ENCODE results near the gene PDE4D.
"Not testable (repeated sequence)": the region's sequence is repeated elsewhere in the genome, so short reads cannot be mapped to it uniquely, and the experiment has no call there.

The PDE4D gene

GRCh38 chr5:59458966-59459729, 434.4 kb downstream of the PDE4D start:
- DNase-seq = no peak

GRCh38 chr5:59458321-59458720, 435.2 kb downstream of the PDE4D start:
- no peak for DNase-seq

- DNase-seq = no peak
Observed at GRCh38 chr5:59449905-59450644, 443.5 kb downstream of the PDE4D start.

- DNase-seq = no peak
Observed at GRCh38 chr5:59446356-59446755, 447.2 kb downstream of the PDE4D start.

DNA sequence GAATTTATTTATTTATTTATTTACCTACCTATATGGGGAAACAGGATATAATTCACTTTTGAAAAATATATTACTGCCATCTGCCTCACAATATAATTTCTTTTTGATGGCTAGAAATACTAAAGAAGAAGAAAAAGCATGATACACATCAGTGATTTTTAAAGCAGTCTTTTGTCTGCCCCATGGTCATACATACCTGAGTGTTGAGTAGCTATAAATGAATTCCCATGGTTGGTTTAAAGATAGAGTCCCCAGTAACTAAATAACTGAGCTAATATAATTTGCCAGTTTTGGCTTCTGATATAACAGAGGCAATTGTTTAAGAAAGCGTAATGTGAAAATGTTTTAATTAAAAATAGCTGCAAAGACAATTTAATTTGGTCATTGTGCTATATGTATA, 447.8 kb downstream of the PDE4D start:
- no peak for DNase-seq

- no peak for DNase-seq
Observed at GRCh38 chr5:59439303-59439702, 454.2 kb downstream of the PDE4D start.

- no peak for DNase-seq
Observed at GRCh38 chr5:59437176-59437575, 456.4 kb downstream of the PDE4D start.

DNA sequence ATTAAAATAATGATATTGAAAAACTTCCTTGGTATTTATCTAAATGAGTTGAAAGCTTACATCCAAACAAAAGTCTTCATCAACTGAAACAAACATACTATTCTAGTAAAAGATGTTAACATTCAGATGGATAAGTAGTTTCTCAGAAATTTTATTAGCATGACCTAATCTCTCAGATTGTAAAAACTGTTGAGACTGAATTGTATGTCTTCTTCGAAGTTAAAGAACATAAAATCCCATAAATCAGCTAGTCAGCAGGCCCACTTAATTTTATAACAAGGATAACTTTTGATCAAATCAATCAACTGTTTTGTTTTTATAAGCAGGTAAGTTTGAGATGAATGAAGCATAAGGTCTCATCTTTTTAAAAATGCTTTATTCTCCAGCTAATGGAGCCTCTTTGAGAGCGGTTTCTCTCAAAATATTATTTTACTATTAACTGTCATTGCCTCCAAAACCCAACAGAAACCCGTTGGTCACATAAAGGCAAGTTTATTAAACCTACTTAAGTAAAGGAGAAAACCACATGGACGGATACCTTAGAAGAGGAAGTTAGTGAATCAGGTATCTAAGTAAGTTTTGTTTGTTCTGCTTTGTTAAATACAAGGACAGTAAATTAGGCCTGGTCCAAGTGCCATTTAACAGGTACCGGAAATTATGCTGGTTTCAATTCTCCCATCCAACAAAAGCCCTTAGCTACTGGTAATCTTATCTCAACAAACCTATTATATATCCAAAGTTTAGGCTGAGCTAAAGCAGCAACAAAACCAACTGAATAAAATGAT, 457.0 kb downstream of the PDE4D start:
- DNase-seq = no peak

DNA sequence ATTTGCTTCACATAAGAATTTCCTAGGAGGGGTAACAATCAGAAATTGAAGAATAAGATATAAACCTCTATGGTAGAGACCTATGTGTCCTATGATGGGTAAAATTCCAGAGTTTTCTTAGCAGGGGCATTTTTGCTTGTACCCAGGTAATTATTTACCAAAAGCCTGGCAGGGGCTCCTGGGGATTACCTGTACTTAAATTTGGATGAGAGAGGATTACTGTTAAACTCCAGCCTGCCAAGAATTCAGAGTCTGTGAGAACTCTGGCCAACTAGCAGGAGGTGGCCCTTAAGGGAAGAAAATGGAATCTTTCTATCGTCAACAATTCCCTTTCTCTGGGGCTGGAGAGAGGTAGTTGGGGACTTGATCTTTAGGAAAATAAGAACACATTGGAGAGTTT, 460.4 kb downstream of the PDE4D start:
- DNase-seq = no peak

DNA sequence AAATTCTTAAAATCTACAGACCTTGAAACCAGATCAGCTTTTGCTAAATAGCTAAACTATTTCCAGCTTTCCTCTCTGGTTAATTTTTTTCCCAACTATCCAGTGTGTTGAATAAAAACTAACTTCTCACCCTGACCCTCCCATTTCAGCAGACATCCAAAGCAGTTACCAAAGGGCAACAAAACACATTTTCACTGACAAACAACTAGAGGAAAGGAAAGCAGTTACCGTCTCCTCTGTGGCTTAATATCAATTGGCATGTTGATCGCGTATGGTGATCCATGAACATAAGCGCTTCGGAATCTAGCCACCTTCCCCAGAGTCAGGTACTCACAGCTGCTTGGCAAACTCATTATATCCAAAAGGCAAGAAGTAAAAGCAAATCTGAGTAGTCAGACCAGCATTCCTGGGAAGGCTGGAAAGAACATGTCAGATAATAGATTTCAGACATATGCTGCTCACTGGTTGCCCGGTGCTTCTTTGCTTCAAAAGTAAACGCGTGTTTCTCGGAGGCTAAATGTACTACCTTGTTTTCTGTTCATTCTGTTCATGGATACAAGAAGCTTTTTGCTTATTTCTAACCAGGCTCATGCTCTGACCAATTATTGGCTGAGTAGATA, 463.4 kb downstream of the PDE4D start:
- no peak for DNase-seq

DNA sequence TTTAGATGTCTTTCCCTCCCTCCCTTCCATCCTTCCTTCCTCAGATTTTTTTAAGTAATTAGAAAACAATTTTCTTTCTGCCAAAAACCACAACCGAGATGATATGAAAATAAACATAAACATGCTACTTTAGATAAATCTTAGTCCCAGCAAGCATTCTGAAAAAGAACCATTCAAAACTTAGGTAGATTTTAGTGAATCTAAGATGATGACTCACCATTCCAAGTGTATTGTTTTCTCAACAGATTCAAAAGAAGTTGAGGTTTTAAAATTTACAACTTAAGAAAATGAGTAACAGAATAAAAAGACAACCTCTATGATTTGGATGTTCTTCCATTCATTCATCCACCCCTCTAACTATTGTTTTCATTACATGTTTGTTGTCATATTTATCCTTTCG, 465.1 kb downstream of the PDE4D start:
- DNase-seq = no peak

DNA sequence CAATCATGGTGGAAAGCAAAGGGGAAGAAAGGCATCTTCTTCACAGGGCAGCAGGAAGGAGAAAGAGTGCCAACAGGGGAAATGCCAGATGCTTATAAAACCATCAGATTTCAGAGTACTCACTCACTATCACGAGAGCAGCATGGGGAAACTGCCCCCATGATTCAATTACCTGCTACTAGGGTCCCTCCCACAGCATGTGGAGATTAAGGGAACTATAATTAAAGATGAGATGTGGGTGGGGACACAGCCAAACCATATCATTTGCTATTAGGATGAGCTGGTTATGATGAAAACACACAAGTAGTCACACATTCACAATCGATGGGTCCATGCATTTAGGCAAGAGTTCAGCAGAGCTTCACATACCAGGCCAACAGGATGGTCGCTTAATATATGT, 469.0 kb downstream of the PDE4D start:
- DNase-seq = no peak

GRCh38 chr5:59423021-59423420, 470.5 kb downstream of the PDE4D start:
- no peak for DNase-seq

DNA sequence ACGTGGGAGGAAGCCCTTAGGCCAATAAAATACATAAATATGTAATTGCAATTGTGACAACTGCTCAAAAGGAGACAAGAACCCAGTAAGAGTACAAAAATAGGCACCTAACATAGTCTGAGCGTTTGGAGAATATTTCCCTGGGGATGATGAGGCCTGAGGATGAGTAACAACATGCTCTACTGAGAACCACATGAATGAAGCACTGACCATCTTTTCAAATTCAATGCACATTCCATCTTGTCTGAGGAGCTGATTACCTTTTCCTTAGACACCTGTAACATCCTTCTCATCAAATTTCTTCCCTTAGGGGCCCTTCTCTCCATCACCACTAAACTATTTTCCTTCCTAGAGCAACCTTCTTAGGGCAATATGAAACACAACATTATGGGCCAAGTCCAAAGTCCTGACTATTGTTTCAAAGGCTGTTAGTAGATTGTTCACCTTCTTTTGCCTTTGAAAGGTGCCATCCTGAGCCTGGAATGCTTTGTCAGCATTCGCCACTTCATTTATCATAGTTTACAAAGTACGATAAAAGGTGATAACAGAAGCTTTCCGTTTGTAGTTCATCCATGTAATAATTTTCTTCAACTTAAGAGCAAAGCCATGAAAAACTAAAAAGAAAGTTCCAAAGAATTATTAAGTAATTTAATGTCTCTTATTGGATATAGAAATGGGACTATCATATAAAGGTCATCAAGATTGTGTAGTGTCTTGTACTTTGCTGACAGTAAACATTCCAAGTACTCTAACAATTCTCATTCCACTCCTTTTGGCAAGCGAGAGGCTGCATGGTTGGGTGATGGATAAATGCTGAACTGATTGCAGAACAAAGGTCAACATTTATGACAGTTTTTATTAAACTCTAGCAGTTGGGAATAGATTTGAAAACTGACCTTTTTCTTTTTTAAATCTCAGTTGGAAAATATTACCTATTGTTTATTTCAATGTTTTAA, 471.3 kb downstream of the PDE4D start:
- no peak for DNase-seq

DNA sequence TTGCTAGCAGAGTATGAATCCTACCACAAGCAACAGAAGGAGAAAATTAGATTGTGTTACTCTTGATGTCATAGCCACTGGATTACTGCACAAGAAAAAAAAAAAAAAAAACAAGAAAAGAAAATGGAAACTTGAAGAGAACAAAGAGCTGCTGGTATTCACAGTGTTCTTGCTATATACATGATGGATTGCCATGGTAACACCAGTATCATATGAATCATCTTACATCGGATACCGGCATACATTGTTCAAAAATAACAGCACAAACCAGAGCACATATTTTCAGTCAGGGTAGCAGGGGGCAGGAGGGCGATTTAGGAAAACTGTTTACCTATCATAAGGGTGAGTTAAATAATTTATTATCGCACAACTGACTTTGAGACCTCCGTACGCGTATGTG, 472.9 kb downstream of the PDE4D start:
- no peak for DNase-seq

GRCh38 chr5:59418808-59419207, 474.7 kb downstream of the PDE4D start:
- no peak for DNase-seq

- no peak for DNase-seq
Observed at GRCh38 chr5:59416451-59416850, 477.1 kb downstream of the PDE4D start.

- no peak for DNase-seq
Observed at GRCh38 chr5:59416026-59416425, 477.5 kb downstream of the PDE4D start.

DNA sequence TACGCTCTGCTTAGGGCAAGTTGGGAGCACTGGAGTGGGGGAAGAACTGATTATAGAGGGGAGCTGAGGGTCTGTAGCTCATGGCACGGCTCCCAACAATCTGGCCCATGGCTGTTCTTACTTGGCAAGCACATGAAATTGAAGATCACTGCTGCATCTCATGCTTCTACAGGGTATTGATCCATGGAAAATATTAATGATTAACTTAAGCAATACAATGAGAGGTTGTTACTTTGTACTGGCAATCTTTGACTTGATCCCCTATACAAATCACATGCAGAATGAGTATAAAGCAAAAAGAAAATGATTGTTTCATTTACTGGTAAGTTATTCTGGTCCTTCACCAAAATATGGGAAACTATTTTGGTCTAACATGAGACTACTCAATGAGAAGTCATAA, 481.1 kb downstream of the PDE4D start:
- no peak for DNase-seq

DNA sequence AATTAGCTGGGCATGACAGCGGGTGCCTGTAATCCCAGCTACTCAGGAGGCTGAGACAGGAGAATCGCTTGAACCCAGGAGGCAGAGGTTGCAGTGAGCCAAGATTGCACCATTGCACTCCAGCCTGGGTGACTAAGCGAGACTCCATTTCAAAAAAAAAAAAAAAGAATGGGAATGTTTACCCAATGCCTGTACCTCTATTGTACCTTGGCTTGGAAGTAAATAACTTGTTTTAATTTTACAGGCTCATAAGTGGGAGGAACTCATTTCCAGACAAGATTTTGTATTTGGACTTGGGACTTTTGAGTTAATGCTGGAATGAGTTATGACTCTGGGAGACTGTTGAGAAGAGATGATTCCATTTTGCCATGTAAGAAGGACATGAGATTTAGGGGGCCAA, 484.5 kb downstream of the PDE4D start:
- DNase-seq = not testable (repeated sequence)

DNA sequence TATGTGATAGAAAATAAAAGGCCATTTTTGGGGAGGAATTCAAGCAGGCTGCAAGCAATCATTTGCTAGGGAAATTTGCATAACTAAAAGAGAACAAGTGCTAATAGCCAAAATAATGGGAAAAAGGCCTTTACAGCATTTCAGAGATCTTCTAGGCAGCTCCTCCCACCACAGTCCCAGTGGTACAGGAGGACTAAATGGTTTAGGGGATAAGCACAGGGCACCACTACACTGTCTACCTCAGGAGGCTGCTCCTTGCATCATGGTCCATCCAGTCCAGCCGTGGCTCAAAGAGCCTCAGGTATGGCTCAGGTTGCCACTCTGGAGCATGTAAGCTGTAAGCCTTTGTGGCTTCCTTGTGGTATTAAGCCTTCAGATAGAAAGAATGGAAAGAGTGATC, 485.6 kb downstream of the PDE4D start:
- DNase-seq = no peak

DNA sequence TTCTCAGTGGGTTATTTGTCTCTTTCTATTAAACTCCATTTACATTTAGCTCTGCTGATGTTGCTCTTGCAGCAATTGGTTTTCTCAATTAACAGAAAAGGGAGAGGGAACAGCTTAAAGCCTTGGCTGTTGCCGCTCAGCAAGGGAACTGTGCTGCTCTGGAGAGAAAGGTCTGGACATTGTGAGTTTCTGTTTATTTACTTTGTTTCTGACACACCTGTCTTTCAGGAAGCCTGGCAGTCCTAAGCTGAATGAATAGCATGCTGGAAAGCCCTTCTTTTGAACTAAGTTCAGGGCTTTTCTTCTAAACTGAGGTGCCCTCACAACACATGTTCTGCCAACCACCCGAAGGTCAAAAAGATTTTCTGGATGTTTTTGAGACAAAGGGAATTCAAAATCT, 491.9 kb downstream of the PDE4D start:
- no peak for DNase-seq

All from CD4-positive, alpha-beta T cell treated with Interferon gamma for 1 hour (primary cell).